HEK293 (cell line): ENCODE results near the gene ZNF860.

Experiments
- CTCF ChIA-PET: fragments of 350-600 bp; formaldehyde crosslinking; extraction: SDS; loops from one replicate; lab custom pipeline; 2021; ENCODE audit warnings: antibody characterized with exemption; lab: Yijun Ruan, JAX
- POLR2A ChIA-PET: fragments of 300-600 bp; formaldehyde crosslinking; extraction: SDS; loops from one replicate; lab custom pipeline; 2020; ENCODE audit warnings: antibody characterized with exemption, inconsistent platforms; lab: Yijun Ruan, JAX
- H3K27ac ChIP-seq: fragments of 200-500 bp; sonication (Bioruptor generic); 2 replicates; pipeline ENCODE4 v1.5.1; 2014; ENCODE audit warnings: low read depth, low read length, control low read depth, inconsistent platforms; ENCODE audit errors: extremely low read depth
- H3K36me3 ChIP-seq, 2 experiments: fragments of 200-500 bp in 1 of 2; sonication (Bioruptor generic) in 1 of 2; 1 replicate in 1 of 2; 2 replicates in 1 of 2; pipeline ENCODE4 v1.5.1; 2014 to 2017; ENCODE audit warnings: inconsistent platforms in 2 of 2, low read length in 2 of 2; ENCODE audit not compliant: control insufficient read depth in 2 of 2, insufficient read depth in 1 of 2
- H3K4me1 ChIP-seq: fragments of 200-500 bp; sonication (Bioruptor generic); 2 replicates; pipeline ENCODE4 v1.5.1; 2014; ENCODE audit warnings: mild to moderate bottlenecking, low read length, inconsistent platforms; ENCODE audit not compliant: control insufficient read depth, insufficient read depth
- H3K4me3 ChIP-seq: 2 replicates; pipeline ENCODE4 v1.5.1; 2011; ENCODE audit warnings: low read depth, mild to moderate bottlenecking, control low read depth, low read length, moderate library complexity
- H3K9me3 ChIP-seq: fragments of 200-500 bp; sonication (Bioruptor generic); 2 replicates; pipeline ENCODE4 v1.5.1; 2014; ENCODE audit warnings: low read depth, low read length, inconsistent platforms; ENCODE audit not compliant: control insufficient read depth, insufficient read depth
- PRDM10 ChIP-seq: fragments of 450-650 bp; formaldehyde crosslinking; IDR thresholded peaks from 2 replicates; pipeline ENCODE4 v1.5.1; 2016; ENCODE audit warnings: missing biosample characterization, missing genetic modification characterization
- ZBTB6 ChIP-seq: fragments of 450-650 bp; formaldehyde crosslinking; IDR thresholded peaks from 2 replicates; pipeline ENCODE4 v1.5.1; 2017; ENCODE audit warnings: missing biosample characterization, missing genetic modification characterization
- ZNF140 ChIP-seq: fragments of 450-650 bp; formaldehyde crosslinking; IDR thresholded peaks from 2 replicates; pipeline ENCODE4 v1.5.1; 2016; ENCODE audit warnings: missing biosample characterization, missing genetic modification characterization
- ZNF155 ChIP-seq: fragments of 450-650 bp; formaldehyde crosslinking; IDR thresholded peaks from 2 replicates; pipeline ENCODE4 v1.5.1; 2016; ENCODE audit warnings: missing biosample characterization, missing genetic modification characterization
- ZNF548 ChIP-seq: fragments of 450-650 bp; formaldehyde crosslinking; IDR thresholded peaks from 2 replicates; pipeline ENCODE4 v1.5.1; 2016; ENCODE audit warnings: missing biosample characterization, missing genetic modification characterization
- ZNF654 ChIP-seq: fragments of 450-650 bp; formaldehyde crosslinking; IDR thresholded peaks from 2 replicates; pipeline ENCODE4 v1.5.1; 2016; ENCODE audit warnings: low read depth, missing biosample characterization, missing genetic modification characterization
- ZSCAN5A ChIP-seq: fragments of 450-650 bp; formaldehyde crosslinking; IDR thresholded peaks from 2 replicates; pipeline ENCODE4 v1.5.1; 2016; ENCODE audit warnings: missing biosample characterization, missing genetic modification characterization
- TF ChIP-seq, protein P1 (sequence below): fragments of 450-650 bp; formaldehyde crosslinking; IDR thresholded peaks from 2 replicates; pipeline ENCODE4 v1.5.1; 2016; ENCODE audit warnings: missing biosample characterization, missing genetic modification characterization
- TF ChIP-seq, protein P2 (sequence below): fragments of 450-650 bp; formaldehyde crosslinking; IDR thresholded peaks from 2 replicates; pipeline ENCODE4 v1.5.1; 2016; ENCODE audit warnings: missing biosample characterization, missing genetic modification characterization

Gene ZNF860

DNA sequence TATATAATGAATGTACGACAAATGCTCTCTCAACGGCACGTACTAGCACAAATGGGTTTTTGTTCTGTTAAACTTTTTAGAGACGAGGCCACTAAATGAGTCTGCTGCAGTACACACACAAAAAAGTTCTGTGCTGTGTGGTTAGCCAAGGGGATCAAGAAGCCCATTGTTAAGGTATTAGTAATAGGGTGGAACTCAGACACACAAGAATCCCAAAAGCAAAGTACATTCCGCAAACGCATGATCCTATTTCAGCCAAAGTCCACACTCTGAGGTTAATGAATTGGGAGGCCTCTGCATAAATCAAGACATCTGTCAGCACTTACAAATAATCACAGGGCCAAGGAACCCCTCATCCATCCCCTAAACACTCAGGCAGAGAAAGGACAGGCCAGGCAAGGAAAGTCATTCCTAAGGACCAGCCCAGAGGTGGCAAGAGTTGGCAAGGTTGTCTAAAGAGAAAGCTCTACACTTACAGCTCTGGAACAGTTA, 12.6 kb upstream of the ZNF860 start (continued):
- TF ChIP-seq PRDM10 (tag by site-specific recombination) (no peak), ZSCAN5A (tag by site-specific recombination) (no peak), ZBTB6 (no peak)
- TF ChIP-seq, protein P1, sequence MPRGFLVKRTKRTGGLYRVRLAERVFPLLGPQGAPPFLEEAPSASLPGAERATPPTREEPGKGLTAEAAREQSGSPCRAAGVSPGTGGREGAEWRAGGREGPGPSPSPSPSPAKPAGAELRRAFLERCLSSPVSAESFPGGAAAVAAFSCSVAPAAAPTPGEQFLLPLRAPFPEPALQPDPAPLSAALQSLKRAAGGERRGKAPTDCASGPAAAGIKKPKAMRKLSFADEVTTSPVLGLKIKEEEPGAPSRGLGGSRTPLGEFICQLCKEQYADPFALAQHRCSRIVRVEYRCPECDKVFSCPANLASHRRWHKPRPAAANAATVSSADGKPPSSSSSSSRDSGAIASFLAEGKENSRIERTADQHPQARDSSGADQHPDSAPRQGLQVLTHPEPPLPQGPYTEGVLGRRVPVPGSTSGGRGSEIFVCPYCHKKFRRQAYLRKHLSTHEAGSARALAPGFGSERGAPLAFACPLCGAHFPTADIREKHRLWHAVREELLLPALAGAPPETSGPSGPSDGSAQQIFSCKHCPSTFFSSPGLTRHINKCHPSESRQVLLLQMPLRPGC (tag by site-specific recombination) = no peak
- TF ChIP-seq, all 188 proteins: peak for 5

DNA sequence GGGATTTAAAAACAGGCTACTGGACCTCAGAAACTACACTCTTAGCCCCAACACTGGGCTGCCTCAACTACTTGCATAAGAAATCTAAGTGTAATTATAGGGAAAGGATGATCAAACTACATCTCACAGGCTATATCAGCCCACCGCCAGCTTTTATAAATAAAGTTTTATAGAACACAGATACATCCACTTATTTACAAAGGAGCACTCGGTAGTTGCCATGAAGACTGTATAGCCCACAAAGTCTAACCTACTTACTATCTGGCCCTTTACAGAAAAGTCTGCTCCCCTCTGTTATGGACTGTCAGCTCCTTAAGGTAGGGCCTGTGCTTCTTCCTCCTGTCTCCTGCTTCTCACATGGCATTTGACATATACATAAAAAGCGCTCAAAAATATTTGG, 9.9 kb upstream of the ZNF860 start:
- TF ChIP-seq ZNF140 (tag by site-specific recombination) = no peak
- no peak for TF ChIP-seq ZNF654
- TF ChIP-seq, protein P2, sequence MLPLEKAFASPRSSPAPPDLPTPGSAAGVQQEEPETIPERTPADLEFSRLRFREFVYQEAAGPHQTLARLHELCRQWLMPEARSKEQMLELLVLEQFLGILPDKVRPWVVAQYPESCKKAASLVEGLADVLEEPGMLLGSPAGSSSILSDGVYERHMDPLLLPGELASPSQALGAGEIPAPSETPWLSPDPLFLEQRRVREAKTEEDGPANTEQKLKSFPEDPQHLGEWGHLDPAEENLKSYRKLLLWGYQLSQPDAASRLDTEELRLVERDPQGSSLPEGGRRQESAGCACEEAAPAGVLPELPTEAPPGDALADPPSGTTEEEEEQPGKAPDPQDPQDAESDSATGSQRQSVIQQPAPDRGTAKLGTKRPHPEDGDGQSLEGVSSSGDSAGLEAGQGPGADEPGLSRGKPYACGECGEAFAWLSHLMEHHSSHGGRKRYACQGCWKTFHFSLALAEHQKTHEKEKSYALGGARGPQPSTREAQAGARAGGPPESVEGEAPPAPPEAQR (tag by site-specific recombination) = no peak
- peaks cover 2% of the 10 kb centered on the region; the same call in 1 of the 2 replicates for H3K4me1 ChIP-seq
- CTCF ChIA-PET = interaction anchor here (0.7 kb wide), 1 partner anchor 853 kb away, joined by 3 read pairs; no protein-coding TSS in a partner anchor
- H3K9me3 ChIP-seq = no peaks in the 10 kb centered on the region
- H3K4me3 ChIP-seq = no peak overlapping the region
- H3K36me3 ChIP-seq = no peaks in the 10 kb centered on the region
- no peak overlapping the region for H3K27ac ChIP-seq
- POLR2A ChIA-PET = interaction anchor here (0.6 kb wide), 2 partner anchors 131 to 855 kb away, joined by 4 to 5 read pairs; no protein-coding TSS in a partner anchor

- ChIA-PET POLR2A (no interaction called here), CTCF (interaction anchor here (0.6 kb wide), 1 partner anchor 178 kb away, joined by 3 read pairs; no protein-coding TSS in a partner anchor)
- H3K27ac ChIP-seq = no peak overlapping the region
- TF ChIP-seq ZNF548 (tag by site-specific recombination) (no peak), ZNF155 (no peak)
- peaks cover 2% of the 10 kb centered on the region; the same call in 1 of the 2 replicates for H3K4me1 ChIP-seq
- H3K36me3 ChIP-seq = no peaks in the 10 kb centered on the region
- no peak overlapping the region for H3K4me3 ChIP-seq
- no peaks in the 10 kb centered on the region for H3K9me3 ChIP-seq
Measured at GRCh38 chr3:31973081-31973480, 8.5 kb upstream of the ZNF860 start.
